GM12891 (cell line): ENCODE measurements around the gene RNF5.
"Not testable (repeated sequence)": the region's sequence is repeated elsewhere in the genome, so short reads cannot be mapped to it uniquely, and the experiment has no call there.

Source experiments
- DNase-seq: peaks from one replicate; pipeline ENCODE4 v3.0.0; 2011; ENCODE audit warnings: low spot score; ENCODE audit not compliant: insufficient read length
- FAIRE-seq: peaks from 2 replicates; lab custom pipeline; 2011; peaks lifted over from hg19 to GRCh38; lab: Jason Lieb, UNC
- PAX5 ChIP-seq: IDR thresholded peaks from 2 replicates; pipeline ENCODE4 v1.6.1; 2011; ENCODE audit warnings: low read length, moderate library complexity, mild to moderate bottlenecking; ENCODE audit not compliant: insufficient read depth, severe bottlenecking
- POLR2A ChIP-seq: IDR thresholded peaks from 2 replicates; pipeline ENCODE4 v1.6.1; 2011; ENCODE audit warnings: low read depth, low read length, control low read depth
- POLR2AphosphoS5 ChIP-seq: IDR thresholded peaks from 2 replicates; pipeline ENCODE4 v1.6.1; 2011; ENCODE audit warnings: low read depth, low read length, control low read depth
- POU2F2 ChIP-seq: IDR thresholded peaks from 2 replicates; pipeline ENCODE4 v1.6.1; 2011; ENCODE audit warnings: low read depth, mild to moderate bottlenecking, control low read depth, low read length, moderate library complexity
- SPI1 ChIP-seq: IDR thresholded peaks from 2 replicates; pipeline ENCODE4 v1.6.1; 2011; ENCODE audit warnings: low read depth, low read length, control low read depth
- TAF1 ChIP-seq: IDR thresholded peaks from 2 replicates; pipeline ENCODE4 v1.6.1; 2011; ENCODE audit warnings: low read depth, low read length, control low read depth

Gene RNF5

DNA sequence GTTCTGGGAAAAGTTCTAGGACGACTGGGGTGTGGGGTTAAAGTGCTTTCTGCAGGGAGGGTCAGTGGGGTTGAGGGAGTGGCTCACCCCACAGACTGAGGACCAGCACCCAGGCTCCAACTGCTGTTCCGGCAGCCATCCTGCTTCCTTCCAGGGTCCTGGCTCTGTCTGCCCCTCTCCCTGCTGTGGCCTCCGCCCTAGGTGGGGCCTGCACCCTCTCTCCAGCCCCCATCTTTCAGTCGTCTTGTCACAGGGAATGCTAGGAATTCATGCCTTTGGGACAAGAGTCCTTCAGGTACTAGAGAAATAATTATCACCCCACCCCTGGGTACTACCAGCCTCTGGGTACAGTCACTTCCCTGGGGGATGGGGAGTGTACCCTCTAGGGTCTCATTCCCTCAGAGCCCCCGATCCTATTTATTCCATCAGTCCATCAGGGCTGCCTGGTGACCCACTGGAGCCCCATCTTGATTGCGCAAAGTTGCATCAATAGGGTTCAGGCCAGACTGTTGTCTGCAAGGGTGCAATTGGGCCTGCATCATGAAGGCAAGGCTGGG lies 6.0 kb downstream of the RNF5 start, which contains the start of gene AGER:
TSS of gene AGER (minus strand) at position 170 of the 557 bp plus-strand sequence. CDS start at position 139, 31 bp downstream.
- DNase-seq (no peak), FAIRE-seq (no peak)
- no peak for TF ChIP-seq POU2F2
- TF ChIP-seq SPI1, result no peak
- peak; percentile 33; the same call in 1 of the 2 replicates for TF ChIP-seq POLR2AphosphoS5
- no peak for TF ChIP-seq POLR2A
- TF ChIP-seq PAX5, result no peak

DNA sequence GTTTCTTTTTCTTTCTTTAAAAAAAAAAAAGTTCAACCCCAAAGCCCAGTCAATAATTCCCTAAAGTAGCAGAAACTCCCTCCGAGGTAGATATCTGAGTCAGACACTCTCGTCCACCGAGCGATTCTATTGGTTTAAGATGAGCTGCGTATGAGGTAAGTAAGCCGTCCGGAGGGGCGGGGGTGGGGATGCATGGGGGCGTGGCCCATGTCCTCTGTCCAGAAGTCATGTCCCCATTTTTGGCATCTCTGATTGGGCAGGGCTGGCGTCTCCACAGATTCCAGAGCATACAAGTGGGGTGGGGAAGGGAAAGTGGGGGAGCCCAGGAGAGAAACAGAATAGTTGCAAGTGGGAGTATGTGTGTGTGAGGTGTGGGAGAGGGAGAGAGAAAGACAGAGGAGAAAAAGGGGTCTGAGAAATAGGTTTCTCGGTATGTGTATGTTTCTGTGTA lies 7.5 kb downstream of the RNF5 start:
- peak; percentile 73 for FAIRE-seq
- DNase-seq, result not testable (repeated sequence)

DNA sequence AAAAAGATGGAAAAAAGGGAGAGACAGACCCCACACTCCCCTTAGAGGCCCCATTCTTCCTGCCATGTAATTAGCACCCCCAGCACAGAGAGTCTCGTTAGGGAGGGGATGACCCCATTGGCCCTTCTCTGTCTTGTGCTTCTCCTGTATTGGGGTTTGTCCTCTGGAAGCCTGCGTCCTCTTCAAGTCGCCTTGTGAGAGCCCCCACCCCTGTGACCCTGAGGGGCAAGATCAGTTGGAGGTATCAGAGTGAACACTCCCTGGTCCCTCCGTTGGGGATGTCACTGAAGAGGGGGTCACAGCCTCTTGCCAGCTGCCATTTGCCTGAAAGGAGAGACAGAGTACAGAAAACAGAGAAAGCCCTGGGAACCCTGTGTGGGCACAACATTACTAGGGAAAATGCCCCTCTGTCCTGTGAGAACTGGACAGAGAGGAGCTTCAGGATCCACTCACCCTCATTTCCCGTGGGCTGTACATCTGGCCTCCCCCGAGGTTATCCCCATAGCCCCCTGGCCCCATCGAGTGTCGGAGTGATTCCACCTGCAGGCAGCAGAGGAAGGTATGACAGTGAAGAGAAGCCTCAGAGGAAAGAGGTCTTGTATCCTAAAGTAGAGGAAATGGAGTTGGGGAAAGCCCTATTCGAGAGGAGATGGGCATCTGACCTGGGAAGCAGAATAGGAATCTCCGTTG lies 8.1 kb downstream of the RNF5 start:
- FAIRE-seq, DNase-seq: not testable (repeated sequence)

DNA sequence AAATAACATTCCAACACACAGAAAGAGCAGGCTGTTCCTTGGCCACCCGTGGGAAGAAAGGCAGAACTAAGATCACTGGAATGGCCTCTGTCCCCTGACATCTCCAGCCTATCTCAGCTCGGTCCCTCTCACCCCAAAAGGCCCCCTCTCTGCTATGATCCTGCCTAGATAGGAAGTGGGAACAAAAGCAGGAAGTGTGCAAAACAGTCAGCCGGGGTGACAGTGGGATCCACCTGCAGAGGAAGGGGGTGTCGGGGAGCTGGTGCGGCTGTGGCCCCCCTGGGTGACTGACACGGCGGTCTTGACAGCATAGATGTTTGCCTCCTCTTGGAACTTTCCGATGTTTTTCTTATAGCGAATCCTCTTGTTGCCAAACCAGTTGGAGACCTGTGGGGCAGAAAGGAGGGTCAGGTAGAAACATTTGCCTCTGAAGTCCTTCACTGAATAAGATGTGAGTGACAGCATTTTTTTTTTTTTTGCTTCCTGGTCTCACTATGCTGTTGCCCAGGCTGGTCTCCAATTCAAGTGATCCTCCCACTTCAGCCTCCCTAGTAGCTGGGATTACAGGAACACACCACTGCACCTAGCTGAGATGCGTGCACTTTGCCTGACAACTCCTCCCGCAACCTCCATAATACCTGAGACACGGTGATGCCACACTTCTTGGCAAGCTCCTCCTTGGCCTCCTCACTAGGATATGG lies 9.0 kb downstream of the RNF5 start:
- TF ChIP-seq POU2F2 (no peak), PAX5 (no peak), POLR2AphosphoS5 (no peak), TAF1 (no peak), SPI1 (peak; percentile 63)
- FAIRE-seq (no peak), DNase-seq (no peak)

DNA sequence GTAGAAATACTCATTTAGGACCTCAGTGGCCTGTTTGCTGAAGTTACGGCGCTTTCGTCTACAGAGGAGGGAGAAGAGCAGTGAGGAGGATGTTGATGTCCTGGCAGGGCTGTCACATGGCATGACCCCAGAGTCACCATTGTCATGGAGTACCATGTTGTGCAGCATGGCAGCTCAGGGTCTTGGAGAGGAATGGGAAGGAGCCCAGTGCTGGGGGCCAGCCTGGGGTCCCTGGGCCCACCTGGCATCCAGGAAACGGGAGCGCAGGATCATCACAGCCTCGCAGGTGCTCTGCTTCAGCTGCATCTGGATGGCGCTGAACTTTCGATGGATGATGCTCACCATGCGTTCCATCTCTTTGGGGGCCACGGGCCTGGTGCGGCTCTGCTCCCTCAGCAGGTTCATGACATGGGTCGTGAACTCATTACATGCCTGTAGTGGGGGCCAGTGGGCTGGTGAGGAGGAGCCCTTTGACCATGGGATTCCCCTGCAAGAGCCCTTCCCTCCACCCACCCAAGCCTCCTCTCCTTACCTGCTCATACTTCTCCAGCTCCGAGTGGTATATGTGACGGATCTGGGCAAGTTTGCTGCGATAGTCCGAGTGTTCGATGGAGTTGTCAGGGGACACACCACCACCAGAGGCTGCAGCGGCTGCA lies 9.6 kb downstream of the RNF5 start:
- FAIRE-seq, result peak; percentile 58
- DNase-seq, result not testable (repeated sequence)

DNA sequence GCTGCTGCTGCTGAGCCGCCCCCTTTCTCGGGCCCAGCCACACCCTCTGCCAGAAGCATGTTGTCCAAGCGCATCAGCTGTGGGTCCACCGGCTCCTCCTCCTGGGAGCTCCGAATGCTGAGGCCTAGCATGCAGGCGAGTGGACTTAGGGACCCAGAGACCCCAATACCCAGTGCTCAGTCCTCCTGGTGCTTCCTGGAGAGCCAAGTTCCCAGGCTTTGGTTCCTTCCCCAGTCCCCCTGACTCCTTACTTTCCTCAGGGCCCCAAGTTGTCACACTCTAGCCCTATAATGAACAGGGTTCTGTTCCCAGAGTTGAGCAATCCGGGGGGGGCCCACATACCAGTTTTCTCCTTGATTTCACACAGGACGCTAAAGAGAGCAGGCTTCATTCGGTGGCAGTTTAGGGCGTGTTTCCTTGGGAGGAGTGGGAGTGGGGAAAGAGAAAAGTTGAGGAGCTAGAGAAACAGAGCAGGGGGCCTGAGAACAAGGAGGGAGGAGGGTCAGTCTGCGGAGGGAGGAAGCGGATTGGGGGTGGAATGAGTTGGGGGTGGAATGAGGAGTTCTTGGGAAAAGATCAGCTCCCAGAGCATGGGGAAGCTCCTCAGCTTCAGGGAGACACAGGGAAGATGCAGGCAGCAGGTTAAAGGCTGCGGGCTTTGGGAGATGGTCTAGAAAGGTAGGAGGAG lies 10.3 kb downstream of the RNF5 start:
- FAIRE-seq (no peak), DNase-seq (no peak)
- no peak for TF ChIP-seq PAX5

DNA sequence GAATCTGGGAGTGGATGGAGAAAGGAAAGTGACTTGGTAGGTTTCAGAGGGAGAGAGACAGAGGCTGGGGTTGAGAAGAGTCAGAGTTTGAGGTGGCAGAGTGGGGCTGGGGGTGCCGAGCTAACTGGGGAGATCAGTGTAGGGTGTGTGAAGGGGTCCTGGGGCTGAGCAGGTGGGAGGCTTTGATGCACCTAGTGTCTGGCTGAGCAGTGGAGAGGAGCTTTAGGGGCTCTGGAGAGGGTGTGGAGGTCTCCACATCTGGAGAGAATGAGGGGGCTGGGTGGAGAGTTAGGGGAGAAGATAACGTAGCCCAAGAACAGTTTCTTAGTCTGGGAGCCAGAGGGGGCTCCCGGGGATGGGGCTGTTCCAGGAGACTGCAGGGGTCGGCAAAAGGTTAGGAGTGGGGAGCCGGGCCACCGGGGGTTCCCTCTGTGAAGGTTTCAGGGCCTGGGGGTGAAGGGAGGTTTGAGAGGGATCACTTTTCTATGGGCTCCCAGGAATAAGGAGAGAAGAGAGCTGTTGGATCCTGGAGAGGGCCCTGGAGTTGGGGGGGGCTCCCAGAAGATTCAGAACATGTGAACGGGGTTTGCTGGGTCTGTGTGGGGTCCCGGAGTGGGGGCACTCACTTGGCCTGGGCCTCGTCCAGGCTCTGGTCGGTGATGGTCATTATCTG lies 11.0 kb downstream of the RNF5 start:
- no peak for TF ChIP-seq POLR2A
- no peak for TF ChIP-seq POU2F2
- no peak for TF ChIP-seq POLR2AphosphoS5
- no peak for TF ChIP-seq SPI1
- no peak for TF ChIP-seq TAF1
- no peak for TF ChIP-seq PAX5
- DNase-seq (no peak), FAIRE-seq (no peak)

DNA sequence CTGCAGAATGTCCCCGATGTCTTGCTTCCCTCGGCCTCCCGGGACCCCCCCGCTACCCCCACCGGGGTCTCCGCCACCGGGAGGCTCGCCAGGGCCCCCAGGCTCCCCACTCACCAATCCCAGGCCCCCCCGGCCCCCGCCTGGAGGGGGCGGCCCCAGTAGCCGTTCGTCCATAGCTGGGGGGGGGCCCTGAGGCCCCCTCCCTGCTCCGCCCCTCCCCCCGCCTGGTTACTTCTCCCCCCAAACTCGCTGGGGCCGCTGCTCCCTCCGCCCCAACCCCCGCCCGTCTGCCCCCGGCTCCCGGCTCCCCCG lies 11.5 kb downstream of the RNF5 start:
- FAIRE-seq (no peak), DNase-seq (no peak)
- no peak for TF ChIP-seq PAX5
- no peak for TF ChIP-seq POLR2AphosphoS5
- no peak for TF ChIP-seq POU2F2
- no peak for TF ChIP-seq POLR2A
- no peak for TF ChIP-seq SPI1
- TF ChIP-seq TAF1, result no peak

DNA sequence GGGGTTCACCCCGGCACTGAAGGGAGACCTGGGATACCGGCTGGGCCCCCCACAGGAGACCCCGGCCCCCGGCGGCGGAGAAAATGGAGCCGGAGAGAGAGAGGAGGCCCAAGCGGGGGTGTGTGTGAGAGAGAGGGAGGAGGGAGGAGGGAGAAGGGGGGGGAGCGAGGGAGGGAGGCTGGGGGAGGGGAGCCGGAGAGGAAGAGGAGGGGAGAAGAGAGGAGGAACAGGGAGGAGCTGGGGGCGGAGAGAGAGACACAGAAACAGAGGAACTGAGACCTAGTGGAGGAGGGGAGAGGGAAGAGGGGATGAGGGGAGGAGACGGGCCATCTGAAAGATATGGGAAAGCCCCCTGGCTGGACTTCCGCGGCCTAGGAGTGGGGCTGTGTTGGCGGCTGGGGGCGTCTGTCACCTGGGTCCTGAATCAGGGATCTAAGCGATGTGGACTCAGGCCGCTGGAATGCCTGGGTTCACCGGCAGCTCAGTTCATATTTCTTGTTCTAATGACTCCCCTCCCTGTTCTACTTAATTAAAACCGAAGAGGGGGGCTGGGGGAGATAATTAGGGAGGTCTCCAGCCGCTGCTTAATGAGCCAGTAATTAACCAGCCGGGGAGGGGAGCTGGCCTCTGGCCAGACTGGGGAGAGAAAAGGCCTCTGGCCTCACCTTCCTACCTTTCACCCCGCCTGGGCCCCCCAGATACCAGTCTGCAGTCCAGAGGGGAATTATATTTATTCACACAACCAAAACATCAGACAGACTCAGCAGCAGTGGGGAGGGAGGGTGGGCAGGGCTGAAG lies 12.0 kb downstream of the RNF5 start, which contains the start of gene PBX2:
TSS of gene PBX2 (minus strand) at position 149 of the 798 bp plus-strand sequence. CDS start 287 bp downstream, outside the sequence.
- peak; percentile 75 for TF ChIP-seq POLR2A
- TF ChIP-seq POU2F2, result peak; percentile 51; the same call in 1 of the 2 replicates
- no peak for TF ChIP-seq PAX5
- TF ChIP-seq TAF1, result peak; percentile 39; the same call in 1 of the 2 replicates
- peak; percentile 95 for TF ChIP-seq SPI1
- peak; percentile 79; the same call in 1 of the 2 replicates for TF ChIP-seq POLR2AphosphoS5
- DNase-seq (peak; percentile 86), FAIRE-seq (peak; percentile 75)
